Aorta (tissue), 5 donors: ENCODE results near the gene MEX3B. TPM values are rescaled to one million over a fixed set of nuclear protein-coding genes. Genes with fewer than 3 reads are reported as not detected.

ENCODE experiments used
- ATAC-seq: fragments of 200-7000 bp; cut with Tn5 transposase; one replicate; pipeline ENCODE4 v1.9.1; 2022; ENCODE audit warnings: moderate library complexity; ENCODE audit not compliant: low FRiP score
- DNase-seq, 2 donors: peaks; one replicate each; pipeline ENCODE4 v3.0.0-alpha.2; 2020
- H3K27ac ChIP-seq, 2 donors: one replicate each; pipeline ENCODE4 v1.5.1; 2013; ENCODE audit warnings: low read length in 2 of 2, mild to moderate bottlenecking in 2 of 2, moderate library complexity in 2 of 2, control low read depth in 1 of 2, inconsistent platforms in 1 of 2, low read depth in 1 of 2
- H3K27me3 ChIP-seq, 2 donors: one replicate each; pipeline ENCODE4 v1.6.1; 2013; ENCODE audit warnings: control low read depth in 1 of 2, low read length in 1 of 2, mild to moderate bottlenecking in 1 of 2, moderate library complexity in 1 of 2; ENCODE audit not compliant: insufficient read depth in 2 of 2, control insufficient read depth in 1 of 2
- H3K36me3 ChIP-seq, 2 donors: one replicate each; pipeline ENCODE4 v1.6.1; 2013; ENCODE audit warnings: control low read depth in 1 of 2, low read length in 1 of 2, mild to moderate bottlenecking in 1 of 2; ENCODE audit not compliant: insufficient read depth in 2 of 2, control insufficient read depth in 1 of 2
- H3K4me1 ChIP-seq, 2 donors: one replicate each; pipeline ENCODE4 v1.6.1; 2013; ENCODE audit warnings: low read length in 2 of 2, control low read depth in 1 of 2, mild to moderate bottlenecking in 1 of 2, moderate library complexity in 1 of 2; ENCODE audit not compliant: insufficient read depth in 2 of 2, control insufficient read depth in 1 of 2
- H3K4me3 ChIP-seq, 2 donors: one replicate each; pipeline ENCODE4 v1.5.1; 2013; ENCODE audit warnings: low read length in 2 of 2, control low read depth in 1 of 2, mild to moderate bottlenecking in 1 of 2
- H3K9me3 ChIP-seq: one replicate; pipeline ENCODE4 v1.6.1; 2013; ENCODE audit warnings: mild to moderate bottlenecking, low read length; ENCODE audit not compliant: control insufficient read depth
- WGBS, 2 donors: extraction: QIAGEN DNeasy Blood & Tissue Kit; methylation state at CpG; one replicate each; pipeline ENCODE4 v1.1.7; 2013; 5-methylcytosine and 5-hydroxymethylcytosine counted together
- intact Hi-C, 2 donors: fragments of 100-400 bp; cut with DNase I; formaldehyde crosslinking; loops; one replicate each; pipeline versions ENCODE4 v1.14.2 to v1.15.0; 2022
- polyA plus RNA-seq, 2 donors: library from polyadenylated mRNA; stranded (reverse); fragments of 200-250 nt; gene quantifications; one replicate each; pipeline ENCODE4 v1.2.3, GENCODE V29; 2013
- total RNA-seq, 2 donors: library from RNA; stranded (reverse); fragmentation: NEBNext Ultra II Directional; extraction: Animal tissue kit (Norgen Biotek cat#: 25700); gene quantifications; one replicate each; pipeline ENCODE4 v1.2.1, GENCODE V29; 2021
- donor health status: healthy with polysubstance abuse.
- donor health status: Bipolar disorder and iron deficiency.
- donor health status: DM: no; HTN: no; CAD: no.
- donor health status: DM: no; HTN: no; CAD: no.
- donor health status: DM: yes; HTN: yes; CAD: no.

The MEX3B gene
- total and polyA plus RNA-seq, 4 donors, result 1.2 to 2.9 (median 1.5) TPM

DNA sequence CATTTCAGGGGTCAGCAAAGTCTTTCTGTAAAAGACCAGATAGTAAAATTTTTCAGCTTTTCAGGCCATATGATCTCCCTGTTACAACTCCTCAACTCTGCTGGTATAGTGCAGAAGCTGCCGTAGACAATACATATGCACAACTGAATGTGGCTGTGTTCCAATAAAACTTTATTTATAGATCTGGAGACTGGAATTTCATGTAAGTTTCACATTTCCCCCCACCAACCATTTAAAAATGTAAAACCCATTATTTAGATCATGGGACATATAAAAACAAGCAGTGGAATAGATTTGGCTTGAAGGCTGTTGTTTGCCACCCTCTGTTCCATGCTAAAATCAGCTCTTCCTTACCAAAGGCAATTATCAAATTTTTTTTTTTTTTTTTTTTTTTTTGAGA is 28.8 kb upstream of the MEX3B start:
- Histone ChIP-seq H3K27me3 (no peaks in the 10 kb centered on the region), H3K4me1 (no peaks in the 10 kb centered on the region), H3K27ac (no peak overlapping the region), H3K4me3 (no peak overlapping the region), H3K9me3 (no peaks in the 10 kb centered on the region), H3K36me3 (no peaks in the 10 kb centered on the region)
- 78 to 89% methylated on average over 1 of the region's 1 CpG for WGBS, 2 donors
- intact Hi-C loops, result no loop called here
- ATAC-seq (no peak), DNase-seq (no peak)

GRCh38 chr15:82072926-82073537 is 27.2 kb upstream of the MEX3B start:
- intact Hi-C loops, result no loop called here
- DNase-seq, result no peak
- H3K36me3 ChIP-seq, result no peaks in the 10 kb centered on the region
- no peaks in the 10 kb centered on the region for H3K9me3 ChIP-seq
- no peaks in the 10 kb centered on the region for H3K27me3 ChIP-seq
- H3K27ac ChIP-seq, result no peak overlapping the region
- WGBS, 2 donors, result 96 to 97% methylated on average over 5 of the region's 5 CpGs
- H3K4me3 ChIP-seq, result no peak overlapping the region
- ATAC-seq, result no peak
- no peaks in the 10 kb centered on the region for H3K4me1 ChIP-seq

DNA sequence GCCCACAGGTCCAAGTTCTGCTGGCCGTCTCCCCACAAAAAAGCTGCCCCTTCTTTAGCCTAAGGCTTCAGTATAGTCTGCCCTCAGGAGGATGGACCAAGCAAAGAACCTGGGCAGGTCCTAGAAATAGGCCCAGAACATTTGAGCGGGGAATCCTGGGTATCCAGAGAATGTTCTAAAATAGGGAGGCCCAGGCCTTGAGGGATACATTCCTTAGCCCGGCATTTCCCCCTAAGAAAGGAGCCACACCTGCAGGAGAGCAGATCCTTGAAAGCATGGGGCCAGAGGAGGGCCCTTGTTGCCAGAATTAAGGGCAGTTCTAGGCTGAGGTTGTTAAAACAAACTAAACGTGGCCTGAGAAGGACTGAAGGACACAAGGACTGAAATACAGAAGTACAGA is 20.6 kb upstream of the MEX3B start:
- H3K4me1 ChIP-seq, result no peaks in the 10 kb centered on the region
- no peak for DNase-seq
- no peak overlapping the region for H3K4me3 ChIP-seq
- H3K9me3 ChIP-seq, result peaks cover 3% of the 10 kb centered on the region
- H3K36me3 ChIP-seq, result no peaks in the 10 kb centered on the region
- H3K27me3 ChIP-seq, result no peaks in the 10 kb centered on the region
- intact Hi-C loops, result no loop called here
- WGBS, 2 donors, result 82 to 93% methylated on average over 4 of the region's 4 CpGs
- ATAC-seq, result no peak
- H3K27ac ChIP-seq, result no peak overlapping the region

- WGBS, 2 donors, result 90% methylated on average over 5 of the region's 5 CpGs
- intact Hi-C loops, result no loop called here
- DNase-seq, result no peak
Measured at GRCh38 chr15:82064824-82065223, 19.0 kb upstream of the MEX3B start.

DNA sequence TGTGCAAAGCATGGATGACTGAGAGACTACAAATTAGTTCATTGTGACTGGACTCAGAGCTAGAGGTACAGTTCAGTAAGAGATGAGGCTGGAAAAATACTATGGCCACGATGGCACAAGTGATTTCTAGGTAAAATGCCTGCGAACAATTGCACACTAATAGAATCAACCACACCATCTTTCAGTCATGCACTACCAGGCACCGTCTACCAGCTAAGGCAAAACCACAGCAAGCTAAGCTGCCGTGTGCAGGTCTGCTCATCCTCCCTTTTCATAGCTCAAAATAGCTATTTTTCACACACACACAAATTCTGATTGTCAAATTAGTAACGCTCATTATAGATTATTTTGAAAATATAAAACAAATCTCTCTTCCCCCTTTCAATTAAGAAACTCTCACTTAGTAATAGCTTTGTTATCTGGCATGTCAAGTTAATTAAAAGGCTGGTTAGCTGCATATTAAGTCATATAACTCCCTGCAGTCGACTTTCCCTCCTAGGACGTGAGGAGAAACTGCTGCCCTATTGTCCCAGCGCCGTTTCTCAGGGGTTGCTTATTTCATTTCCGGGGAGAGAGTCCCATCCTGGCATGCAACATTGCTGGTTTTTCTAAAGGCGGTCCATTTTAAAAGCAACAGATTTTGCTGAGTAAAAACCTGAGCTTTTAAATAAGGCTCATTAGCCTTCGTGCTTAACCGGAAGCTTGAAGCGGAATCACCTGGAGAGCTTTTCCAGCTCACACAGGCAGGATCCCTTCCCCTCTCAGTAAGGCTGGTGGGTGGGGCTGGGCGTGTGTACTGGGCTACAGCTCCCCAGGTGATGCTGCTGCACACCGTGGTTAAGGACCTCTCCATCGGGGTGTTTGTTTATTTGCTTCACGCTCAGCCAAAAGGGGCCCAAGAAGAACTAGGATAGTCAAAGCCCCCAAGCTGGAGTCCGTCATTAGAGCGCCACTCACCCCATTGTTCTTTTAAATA is 16.9 kb upstream of the MEX3B start:
- Histone ChIP-seq H3K4me3 (no peak overlapping the region), H3K9me3 (peaks cover 3% of the 10 kb centered on the region), H3K27ac (no peak overlapping the region), H3K36me3 (no peaks in the 10 kb centered on the region), H3K4me1 (no peaks in the 10 kb centered on the region), H3K27me3 (no peaks in the 10 kb centered on the region)
- intact Hi-C loops, result no loop called here
- ATAC-seq (no peak), DNase-seq (no peak)
- WGBS, 2 donors, result 34 to 46% methylated on average over 20 of the region's 20 CpGs

More at GRCh38 chr15:82064824-82065223, 19.0 kb upstream of the MEX3B start:
- ATAC-seq, result no peak
- Histone ChIP-seq H3K27ac (no peak overlapping the region), H3K4me3 (no peak overlapping the region), H3K9me3 (peaks cover 3% of the 10 kb centered on the region), H3K36me3 (no peaks in the 10 kb centered on the region), H3K4me1 (no peaks in the 10 kb centered on the region), H3K27me3 (no peaks in the 10 kb centered on the region)

DNA sequence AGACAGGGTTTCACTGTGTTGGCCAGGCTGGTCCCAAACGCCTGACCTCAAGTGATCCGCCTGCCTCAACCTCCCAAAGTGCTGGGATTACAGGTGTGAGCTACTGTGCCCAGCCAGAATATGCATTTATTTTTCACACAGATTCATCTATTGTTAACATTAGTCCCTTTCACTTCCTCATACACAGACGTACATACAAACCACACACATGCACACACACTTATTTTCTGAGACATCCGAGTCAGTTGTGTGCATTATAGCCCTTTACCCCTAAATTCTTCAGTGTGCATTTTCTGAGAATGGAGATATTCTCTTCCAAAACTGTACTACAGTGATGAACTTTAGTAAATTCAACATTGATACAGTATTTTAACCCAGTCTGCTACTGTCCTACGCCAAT is 15.0 kb upstream of the MEX3B start:
- Histone ChIP-seq H3K4me1 (no peaks in the 10 kb centered on the region), H3K9me3 (peaks cover 3% of the 10 kb centered on the region), H3K4me3 (no peak overlapping the region), H3K36me3 (no peaks in the 10 kb centered on the region), H3K27ac (no peak overlapping the region), H3K27me3 (no peaks in the 10 kb centered on the region)
- no peak for DNase-seq
- intact Hi-C loops, result no loop called here
- WGBS, 2 donors, result 90 to 91% methylated on average over 5 of the region's 5 CpGs
- no peak for ATAC-seq

DNA sequence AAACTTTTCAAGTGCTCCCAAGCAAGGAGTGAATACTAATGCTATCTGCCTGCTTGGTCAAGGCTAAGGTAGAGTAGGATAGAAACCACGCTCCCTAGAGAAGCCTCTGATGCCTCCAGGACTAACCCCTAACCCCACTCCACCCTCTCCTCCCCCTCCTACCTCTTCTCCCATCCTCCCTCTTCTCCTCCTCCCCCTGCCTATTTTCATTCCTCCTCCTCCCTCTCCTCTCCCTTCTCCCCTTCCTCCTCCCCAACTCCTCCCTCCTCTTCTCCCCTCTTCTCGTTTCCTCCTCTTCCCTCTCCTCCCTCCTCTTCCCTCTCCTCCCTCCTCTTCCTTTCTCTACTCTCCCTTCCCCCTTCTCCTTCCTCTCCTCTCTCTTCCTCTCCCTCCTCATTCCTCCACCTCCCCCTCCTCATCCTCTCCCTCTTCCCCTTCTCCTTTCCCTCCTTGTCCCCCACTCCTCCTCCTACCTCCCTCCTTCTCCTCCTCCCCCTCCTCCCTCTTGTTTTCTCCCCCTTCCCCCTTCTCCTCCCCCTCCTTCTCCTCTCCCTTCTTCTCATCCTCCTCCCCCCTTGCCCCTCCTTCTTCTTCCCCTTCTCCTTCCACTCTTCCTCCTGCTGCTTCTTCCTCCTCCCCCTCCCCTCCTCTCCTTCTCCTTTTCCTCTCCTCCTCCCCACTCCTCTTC is 12.8 kb upstream of the MEX3B start:
- Histone ChIP-seq H3K4me3 (no peak overlapping the region), H3K27me3 (no peaks in the 10 kb centered on the region), H3K4me1 (no peaks in the 10 kb centered on the region), H3K36me3 (no peaks in the 10 kb centered on the region), H3K27ac (no peak overlapping the region), H3K9me3 (no peaks in the 10 kb centered on the region)
- WGBS, 2 donors, result 18 to 26% methylated on average over 2 of the region's 2 CpGs
- ATAC-seq (no peak), DNase-seq (no peak)
- intact Hi-C loops, result no loop called here

DNA sequence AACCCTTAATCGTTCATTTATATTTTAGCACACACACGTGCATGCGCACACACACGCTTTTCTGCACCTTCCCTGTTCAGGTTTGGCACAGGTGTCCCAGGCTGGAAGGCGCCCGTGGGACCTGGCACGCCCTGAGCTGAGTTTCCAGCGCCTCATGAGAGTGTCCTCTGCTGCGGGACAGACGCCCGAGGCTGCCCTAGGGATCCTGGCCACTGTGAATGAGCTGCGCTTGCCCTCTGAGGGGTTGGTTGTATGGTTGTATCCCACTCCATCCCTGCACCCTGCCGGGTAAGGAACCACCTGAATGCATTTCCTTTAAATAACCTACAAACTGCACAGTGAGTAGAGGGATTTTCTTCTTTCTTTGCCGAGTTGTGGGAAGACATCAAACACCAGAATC is 12.2 kb upstream of the MEX3B start:
- Histone ChIP-seq H3K27me3 (no peaks in the 10 kb centered on the region), H3K36me3 (no peaks in the 10 kb centered on the region), H3K4me1 (no peaks in the 10 kb centered on the region), H3K9me3 (no peaks in the 10 kb centered on the region), H3K4me3 (no peak overlapping the region), H3K27ac (no peak overlapping the region)
- no peak for ATAC-seq
- WGBS, 2 donors, result 8 to 17% methylated on average over 14 of the region's 14 CpGs
- intact Hi-C loops, result no loop called here
- no peak for DNase-seq
